Non-pigmented ciliary epithelial cell (primary cell): ENCODE measurements around the gene SORCS2.

ENCODE experiments used
- DNase-seq: peaks from one replicate; pipeline ENCODE4 v3.0.0-alpha.2; 2010; ENCODE audit warnings: low read depth

The SORCS2 gene

DNA sequence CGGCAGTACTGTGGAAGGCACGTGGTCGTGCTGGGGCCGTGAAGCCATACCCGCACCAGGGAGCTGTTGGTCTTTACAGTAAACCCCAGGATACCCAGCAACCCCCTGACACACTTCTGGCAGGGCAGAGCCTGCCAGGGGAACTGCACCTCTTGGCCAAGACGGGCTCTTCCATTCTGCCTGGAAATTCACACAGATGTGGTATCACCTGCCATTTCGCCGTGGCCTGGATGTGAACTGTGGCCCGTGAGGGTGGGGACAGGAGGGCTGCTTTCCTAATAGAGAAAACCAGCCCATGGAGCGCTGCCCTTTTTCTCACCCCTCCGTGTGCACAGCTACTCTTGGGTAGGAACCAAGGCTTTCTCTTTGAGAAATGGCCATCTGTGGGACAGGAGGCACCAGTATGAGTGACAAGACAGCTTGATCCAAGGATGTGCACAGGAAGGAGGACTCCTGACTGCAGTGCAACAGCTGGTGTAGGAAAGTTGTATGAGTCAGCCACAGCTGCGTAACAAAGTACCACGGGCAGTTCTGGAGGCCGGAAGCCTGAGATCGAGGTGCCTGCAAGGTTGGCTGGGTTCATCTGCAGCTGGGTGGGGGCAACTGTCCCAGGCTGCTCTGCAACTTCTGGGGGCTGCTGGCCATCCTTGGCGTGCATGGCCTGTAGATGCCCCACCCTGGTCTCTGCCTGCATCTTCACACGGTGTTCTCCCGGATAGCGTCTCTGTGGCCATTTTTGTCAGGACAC lies 146.7 kb downstream of the SORCS2 start:
- no peak for DNase-seq

- DNase-seq: no peak
These were observed 147.6 kb downstream of the SORCS2 start for GRCh38 chr4:7339751-7340552.

- no peak for DNase-seq
These were observed 148.5 kb downstream of the SORCS2 start for GRCh38 chr4:7340553-7341433.

DNA sequence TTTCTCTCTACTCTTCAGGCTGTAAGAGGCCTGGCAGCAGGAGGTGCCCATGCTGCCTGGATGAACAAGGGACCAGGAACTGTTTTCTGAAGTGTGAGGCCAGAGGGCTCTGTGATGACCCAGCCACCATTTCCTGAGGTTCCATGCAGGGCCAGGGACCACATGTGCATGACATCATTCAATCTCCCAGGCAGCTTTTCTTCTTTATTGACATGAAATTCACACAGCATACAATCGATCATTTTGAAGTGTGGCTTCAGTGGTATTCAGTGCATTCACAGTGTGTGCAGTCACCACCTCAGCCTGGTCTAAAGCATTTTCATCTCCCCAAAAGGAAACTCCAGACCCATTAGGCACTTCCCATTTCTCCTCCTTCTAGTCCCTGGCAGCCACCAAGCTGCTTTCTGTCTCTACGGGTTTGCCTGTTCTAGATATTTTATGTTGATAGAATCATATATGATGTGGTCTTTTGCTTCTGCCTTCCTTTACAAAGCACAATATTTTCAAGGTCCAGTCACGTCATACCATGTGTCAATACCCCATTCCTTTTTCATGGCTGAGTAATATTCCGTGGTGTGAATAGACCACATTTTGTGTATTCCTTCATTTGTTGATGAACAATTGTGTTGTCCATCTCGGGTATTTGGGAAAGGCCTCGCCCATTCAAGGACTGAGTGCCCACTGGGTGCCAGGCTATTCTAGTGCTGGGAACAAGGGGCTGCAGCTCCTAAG lies 149.3 kb downstream of the SORCS2 start:
- DNase-seq: no peak

- no peak for DNase-seq
These were observed 150.1 kb downstream of the SORCS2 start for GRCh38 chr4:7342223-7343080.

DNA sequence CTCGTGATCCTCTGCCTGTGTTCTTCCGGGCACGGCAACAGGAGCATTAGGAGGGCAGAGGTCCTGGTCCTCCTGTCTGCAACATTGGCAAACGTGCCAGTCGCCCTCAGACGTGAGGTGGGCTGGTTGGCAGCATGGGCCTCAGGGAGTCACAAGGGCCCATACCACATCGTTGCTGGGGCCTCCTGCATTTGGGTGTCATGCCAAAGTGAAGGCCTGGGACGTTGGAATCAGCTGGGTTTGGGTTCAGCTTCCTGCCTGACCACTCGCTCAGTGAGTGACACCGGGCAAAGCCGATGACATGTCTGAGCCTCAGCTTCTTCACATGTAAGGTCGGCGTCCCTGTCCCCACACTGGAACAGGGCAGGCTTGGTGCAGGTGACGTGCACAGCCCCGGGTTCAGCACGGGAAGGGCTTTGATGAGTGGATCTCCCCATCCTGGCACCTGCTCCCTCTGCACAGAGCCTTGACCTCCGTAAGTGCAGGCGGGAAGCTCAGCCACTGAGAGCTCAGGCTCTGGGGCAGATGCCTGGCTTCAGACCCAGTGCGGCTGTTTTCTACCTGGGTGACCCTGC lies 150.8 kb downstream of the SORCS2 start:
- DNase-seq: no peak

GRCh38 chr4:7343950-7344349 lies 151.6 kb downstream of the SORCS2 start:
- no peak for DNase-seq

DNA sequence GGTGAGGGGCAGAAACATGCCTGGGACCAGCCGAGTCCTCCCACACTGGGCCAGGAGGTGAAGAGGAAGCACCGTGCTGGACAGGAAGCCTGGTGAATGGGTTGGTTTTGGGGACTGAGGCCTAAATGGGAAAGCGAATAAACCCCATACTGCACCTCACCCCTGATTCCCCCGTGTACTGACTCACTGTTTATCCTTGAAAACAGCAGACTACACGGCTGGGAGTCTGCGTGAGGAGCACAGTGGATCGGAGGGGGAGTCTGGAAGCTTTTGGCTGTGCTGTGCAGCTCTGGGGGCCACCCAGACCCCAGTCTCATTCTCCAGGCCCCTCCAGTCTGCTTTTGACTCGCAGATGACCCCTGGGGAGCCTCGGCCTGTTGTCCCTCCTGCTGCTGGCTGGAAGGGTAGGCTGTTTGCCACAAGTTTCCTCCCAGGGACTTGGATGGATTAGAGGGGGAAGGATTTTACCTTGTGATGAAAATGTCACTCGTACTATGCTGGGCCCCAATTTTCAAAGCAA lies 152.4 kb downstream of the SORCS2 start:
- no peak for DNase-seq

DNA sequence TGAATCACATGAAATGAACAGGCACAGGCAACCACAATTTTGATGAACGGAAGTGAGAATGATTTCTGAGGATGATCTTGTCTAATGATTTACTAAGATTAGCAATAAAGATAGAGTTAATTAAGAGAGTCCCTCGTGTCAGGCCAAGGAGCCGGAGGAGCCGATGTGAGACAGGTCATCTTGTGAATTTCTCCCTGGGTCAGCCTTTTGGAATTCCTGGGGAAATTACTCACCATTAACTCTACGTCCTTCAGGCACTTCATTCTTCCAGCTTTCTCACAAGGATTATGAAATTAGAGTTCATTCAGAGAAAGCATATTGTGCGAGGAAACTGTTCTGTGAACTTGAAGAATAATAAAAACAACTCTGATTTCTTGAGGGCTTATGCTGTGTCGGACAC lies 155.6 kb downstream of the SORCS2 start:
- DNase-seq: no peak

GRCh38 chr4:7348946-7349900 lies 156.9 kb downstream of the SORCS2 start:
- no peak for DNase-seq

DNA sequence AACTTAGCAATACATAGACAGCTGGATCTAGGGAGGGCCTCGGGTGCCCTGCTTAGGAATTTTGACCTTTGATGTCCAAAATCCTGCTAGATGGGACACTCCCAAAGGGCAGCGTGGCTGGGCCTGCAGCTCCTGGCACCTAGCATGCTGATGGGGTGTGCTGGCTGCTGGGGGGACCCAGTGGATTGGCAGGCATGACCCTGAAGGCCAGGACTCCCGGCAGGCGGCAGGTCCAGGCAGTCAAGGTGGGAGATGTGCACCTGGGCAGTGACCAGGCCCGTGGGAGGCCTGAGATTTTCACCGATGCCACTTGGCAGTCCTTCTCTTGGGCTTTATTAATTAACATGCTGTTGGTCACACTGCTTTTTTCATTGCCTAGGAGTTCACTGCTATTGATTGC lies 158.1 kb downstream of the SORCS2 start:
- no peak for DNase-seq

DNA sequence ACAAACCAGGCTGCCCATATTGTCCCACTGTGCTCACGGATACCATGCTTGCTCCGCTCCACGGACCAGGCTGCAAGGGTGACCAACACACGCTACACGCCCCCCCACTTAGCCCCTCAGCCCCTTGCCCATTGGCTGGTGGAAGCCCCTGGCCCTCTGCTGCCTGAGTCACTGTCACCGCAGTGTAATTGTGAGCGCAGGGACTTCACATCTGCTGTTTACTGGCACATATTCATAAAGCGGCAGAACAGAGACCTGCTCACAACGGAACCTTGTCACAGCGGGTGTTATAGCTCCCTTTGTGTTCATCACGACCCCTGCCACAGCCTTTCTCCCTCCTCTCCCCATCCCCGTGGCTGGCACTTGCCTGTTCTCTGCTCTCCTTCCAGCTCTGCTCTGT lies 158.7 kb downstream of the SORCS2 start:
- DNase-seq: no peak

- no peak for DNase-seq
These were observed 160.1 kb downstream of the SORCS2 start for GRCh38 chr4:7352486-7352885.

DNA sequence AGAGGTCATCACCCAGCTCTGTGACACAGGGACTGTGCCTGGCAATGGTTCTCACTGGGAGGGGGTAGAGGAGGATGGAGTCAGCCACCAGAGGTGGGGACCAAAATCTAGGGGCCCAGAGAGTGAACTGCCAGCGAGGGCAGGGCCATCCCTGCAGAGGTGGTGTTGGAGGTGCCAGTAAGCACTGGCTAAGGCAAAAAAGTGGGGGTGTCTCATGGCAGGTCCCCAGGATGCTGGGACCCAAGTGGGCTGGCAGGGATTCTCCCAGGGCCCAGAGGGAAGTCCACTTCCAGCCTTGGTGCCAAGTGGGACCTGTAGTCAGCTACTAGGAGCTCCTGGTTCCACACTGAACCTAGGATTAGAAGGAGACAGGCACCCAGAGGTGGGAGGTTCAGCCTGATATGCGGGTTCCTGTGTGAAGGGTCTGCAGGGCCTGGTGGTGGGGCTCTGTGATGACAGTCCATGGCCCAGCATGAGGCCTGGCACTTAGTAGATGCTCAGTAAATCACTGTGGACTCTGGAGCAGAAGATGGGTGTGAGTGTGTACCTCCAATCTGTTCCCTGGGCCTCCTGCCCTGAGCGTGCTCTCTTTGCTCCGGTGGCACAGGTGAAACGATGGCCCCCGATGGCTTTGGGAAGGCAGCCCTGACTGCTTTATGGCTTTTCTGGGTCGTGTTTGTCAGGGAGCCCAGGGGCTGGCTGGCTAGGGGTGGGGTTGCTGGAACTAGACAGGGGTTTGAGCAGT lies 160.9 kb downstream of the SORCS2 start:
- DNase-seq: no peak

DNA sequence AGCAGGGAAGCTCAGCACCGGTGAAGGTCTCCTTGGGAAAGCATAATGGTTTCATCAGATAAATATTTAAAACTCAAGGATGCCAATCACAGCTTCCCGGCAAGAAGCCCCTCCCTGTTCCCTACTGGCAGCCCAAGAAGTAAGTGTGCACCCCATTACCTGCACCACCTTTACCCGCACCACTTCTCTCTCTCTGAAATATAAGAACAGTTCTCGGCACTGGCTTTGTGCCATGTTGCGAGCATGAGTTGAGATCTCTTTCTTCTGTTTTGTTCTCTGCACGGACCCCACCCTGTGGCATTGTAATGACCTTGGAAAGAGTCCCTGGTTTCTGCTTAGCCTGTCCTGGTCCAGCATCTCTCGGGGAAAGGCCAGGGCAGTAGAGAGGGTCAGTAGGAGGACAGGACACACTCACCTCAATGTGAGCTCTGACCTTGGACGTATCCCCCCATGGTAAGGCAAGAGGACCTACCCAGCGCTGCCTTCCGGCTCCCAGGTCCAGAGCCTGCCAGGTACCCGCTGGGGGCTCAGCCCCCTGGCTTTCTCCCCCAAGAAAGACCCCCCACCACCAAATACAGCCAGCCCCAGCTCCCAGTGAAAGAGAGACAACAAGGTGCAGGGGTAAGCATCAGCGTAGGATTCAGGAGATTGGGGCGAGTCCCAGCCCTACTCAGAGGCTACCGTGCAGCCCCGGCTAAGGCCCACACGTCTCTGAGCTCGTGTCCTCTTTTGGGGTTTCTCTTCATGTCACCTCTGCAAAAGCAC lies 161.7 kb downstream of the SORCS2 start:
- DNase-seq: no peak

DNA sequence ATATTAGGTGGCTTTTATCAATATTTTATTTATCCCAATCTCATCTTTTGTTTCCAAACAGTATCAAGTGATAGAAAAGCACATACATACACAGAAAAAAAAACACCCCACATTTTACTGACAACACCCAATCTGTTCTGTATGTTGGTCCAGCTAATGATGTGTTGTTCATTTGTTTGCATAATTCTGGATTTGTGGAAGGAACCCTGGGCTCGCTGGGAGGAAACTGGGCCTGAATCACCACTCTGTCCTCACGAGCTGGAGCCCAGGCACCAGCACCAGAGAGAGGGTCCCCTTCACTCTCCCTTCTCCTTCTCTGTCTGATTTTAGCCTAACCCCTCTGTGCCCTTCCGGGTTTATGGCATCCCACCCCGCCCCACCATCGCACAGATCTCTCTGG lies 162.6 kb downstream of the SORCS2 start:
- DNase-seq: no peak

GRCh38 chr4:7355795-7356194 lies 163.5 kb downstream of the SORCS2 start:
- DNase-seq: no peak
